Skin epidermis (tissue), 12 donors: ENCODE results near the gene NXF3.
"Not testable (repeated sequence)": the region's sequence is repeated elsewhere in the genome, so short reads cannot be mapped to it uniquely, and the experiment has no call there.

Experiments used
- H3K27ac ChIP-seq, 21 experiments: fragments of 200-600 bp; sonication (generic) in 11 of 21; one replicate each; pipeline ENCODE4 v1.5.0; 2020; ENCODE audit warnings: mild to moderate bottlenecking in 3 of 21, inconsistent platforms in 2 of 21, moderate library complexity in 2 of 21
- H3K4me3 ChIP-seq, 7 experiments: fragments of 200-600 bp; sonication (generic) in 2 of 7; one replicate each; pipeline ENCODE4 v1.5.0; 2020; ENCODE audit warnings: inconsistent platforms in 2 of 7, mild to moderate bottlenecking in 2 of 7, moderate library complexity in 1 of 7

Gene NXF3, protein sequence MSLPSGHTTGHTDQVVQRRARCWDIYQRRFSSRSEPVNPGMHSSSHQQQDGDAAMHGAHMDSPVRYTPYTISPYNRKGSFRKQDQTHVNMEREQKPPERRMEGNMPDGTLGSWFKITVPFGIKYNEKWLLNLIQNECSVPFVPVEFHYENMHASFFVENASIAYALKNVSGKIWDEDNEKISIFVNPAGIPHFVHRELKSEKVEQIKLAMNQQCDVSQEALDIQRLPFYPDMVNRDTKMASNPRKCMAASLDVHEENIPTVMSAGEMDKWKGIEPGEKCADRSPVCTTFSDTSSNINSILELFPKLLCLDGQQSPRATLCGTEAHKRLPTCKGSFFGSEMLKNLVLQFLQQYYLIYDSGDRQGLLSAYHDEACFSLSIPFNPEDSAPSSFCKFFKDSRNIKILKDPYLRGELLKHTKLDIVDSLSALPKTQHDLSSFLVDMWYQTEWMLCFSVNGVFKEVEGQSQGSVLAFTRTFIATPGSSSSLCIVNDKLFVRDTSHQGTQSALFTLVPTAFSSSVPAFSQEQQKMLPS

DNA sequence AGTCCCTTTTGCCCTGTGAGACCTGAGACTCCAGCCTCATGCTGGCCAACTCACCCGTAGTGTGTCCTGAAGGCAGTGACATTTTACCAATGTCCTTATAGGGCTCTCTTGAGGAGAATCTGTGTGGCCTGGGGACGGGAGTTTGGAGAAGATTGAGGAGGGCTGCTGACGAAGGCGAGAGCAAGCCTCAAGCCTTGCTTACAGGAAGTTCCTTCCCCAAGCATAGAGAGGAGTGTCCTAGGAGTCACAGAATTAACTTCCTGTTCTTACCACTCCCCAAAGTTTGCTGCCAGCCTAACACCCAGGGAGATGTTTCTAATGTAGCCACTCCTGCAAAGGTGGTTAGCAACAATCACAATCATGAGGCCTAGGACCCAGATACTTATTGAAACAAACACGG, at the start of gene NXF3:
Gene NXF3 (minus strand): TSS at position 202 of the 400 bp plus-strand sequence. CDS start 120 bp downstream, at position 82.
- no peak within 1 kb of the TSS for H3K27ac ChIP-seq
- H3K4me3 ChIP-seq: no peak within 1 kb of the TSS

DNA sequence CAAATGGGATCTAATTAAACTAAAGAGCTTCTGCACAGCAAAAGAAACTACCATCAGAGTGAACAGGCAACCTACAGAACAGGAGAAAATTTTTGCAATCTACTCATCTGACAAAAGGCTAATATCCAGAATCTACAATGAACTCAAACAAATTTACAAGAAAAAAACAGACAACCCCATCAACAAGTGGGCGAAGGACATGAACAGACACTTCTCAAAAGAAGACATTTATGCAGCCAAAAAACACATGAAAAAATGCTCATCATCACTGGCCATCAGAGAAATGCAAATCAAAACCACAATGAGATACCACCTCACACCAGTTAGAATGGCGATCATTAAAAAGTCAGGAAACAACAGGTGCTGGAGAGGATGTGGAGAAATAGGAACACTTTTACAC, 43.6 kb upstream of the NXF3 start:
- not testable (repeated sequence) for H3K4me3 ChIP-seq, H3K27ac ChIP-seq

DNA sequence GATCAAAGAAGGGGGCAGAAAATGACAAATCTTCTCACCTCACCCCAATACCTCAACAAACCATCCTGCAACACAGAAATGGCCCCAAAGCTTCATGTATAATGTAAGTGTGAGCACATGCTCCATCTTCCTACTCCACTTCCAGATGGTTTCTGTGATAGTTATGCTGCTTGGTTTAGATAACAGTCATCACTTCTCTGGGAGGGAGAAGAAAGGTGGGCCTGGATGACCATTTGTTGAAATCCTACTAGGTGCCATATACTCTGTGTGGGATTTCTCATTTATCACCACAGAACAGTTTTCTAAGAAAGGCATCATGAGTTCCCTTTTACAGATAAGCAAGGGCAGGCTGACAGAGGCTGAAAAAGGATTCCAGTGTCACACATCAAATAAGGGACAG, 31.3 kb upstream of the NXF3 start:
- Histone ChIP-seq H3K4me3 (no peak overlapping the region), H3K27ac (no peak overlapping the region)

GRCh38 chrX:103120748-103121147, 27.8 kb upstream of the NXF3 start:
- H3K4me3 ChIP-seq: no peak overlapping the region

DNA sequence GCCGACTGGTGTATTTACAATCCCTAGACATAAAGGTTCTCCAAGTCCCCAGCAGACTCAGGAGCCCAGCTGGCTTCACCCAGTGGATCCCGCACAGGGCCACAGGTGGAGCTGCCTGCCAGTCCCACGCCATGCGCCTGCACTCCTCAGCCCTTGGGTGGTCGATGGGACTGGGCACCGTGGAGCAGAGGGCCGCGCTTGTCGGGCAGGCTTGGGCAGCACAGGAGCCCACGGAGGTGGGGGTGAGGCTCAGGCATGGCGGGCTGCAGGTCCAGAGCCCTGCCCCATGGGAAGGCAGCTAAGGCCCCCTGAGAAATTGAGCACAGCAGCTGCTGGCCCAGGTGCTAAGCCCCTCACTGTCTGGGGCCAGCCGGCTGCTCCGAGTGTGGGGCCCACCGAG, 24.0 kb upstream of the NXF3 start:
- H3K27ac ChIP-seq, H3K4me3 ChIP-seq: not testable (repeated sequence)

More at GRCh38 chrX:103120748-103121147, 27.8 kb upstream of the NXF3 start:
- no peak overlapping the region for H3K27ac ChIP-seq

- H3K27ac ChIP-seq, H3K4me3 ChIP-seq: not testable (repeated sequence)
Observed at GRCh38 chrX:103109497-103109896, 16.6 kb upstream of the NXF3 start.

DNA sequence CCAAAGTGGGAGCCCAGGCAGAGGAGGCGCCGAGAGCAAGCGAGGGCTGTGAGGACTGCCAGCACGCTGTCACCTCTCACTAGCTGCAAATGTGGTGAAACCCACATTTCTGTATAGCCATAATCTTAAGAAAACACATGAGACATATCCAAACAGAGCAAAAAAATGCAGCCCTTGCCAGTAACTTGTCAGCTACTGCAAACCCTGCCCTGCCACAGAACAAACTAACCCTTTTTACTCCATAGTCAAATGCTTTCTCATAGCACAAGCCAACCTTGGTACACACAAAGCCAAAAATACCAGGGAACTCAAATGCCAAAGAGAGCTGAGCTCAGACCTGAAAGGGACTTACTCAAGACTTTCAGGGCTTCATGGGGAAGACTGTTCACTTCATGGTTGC, 14.9 kb upstream of the NXF3 start:
- H3K4me3 ChIP-seq: no peak overlapping the region
- no peak overlapping the region for H3K27ac ChIP-seq

- H3K27ac ChIP-seq, H3K4me3 ChIP-seq: not testable (repeated sequence)
Observed at GRCh38 chrX:103107227-103107737, 14.3 kb upstream of the NXF3 start.

DNA sequence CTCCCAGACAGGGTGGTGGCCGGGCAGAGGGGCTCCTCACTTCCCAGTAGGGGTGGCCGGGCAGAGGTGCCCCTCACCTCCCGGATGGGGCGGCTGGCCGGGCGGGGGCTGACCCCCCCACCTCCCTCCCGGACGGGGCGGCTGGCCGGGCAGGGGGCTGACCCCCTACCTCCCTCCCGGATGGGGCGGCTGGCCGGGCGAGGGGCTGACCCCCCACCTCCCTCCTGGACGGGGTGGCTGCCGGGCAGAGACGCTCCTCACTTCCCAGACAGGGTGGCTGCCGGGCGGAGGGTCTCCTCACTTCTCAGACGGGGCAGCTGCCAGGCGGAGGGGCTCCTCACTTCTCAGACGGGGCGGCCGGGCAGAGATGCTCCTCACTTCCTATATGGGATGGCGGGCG, 11.4 kb upstream of the NXF3 start:
- H3K27ac ChIP-seq, H3K4me3 ChIP-seq: not testable (repeated sequence)

GRCh38 chrX:103103866-103104265, 10.9 kb upstream of the NXF3 start:
- H3K4me3 ChIP-seq, H3K27ac ChIP-seq: not testable (repeated sequence)

GRCh38 chrX:103101299-103102042, 8.5 kb upstream of the NXF3 start:
- Histone ChIP-seq H3K27ac (no peak overlapping the region), H3K4me3 (no peak overlapping the region)

GRCh38 chrX:103100484-103100883, 7.5 kb upstream of the NXF3 start:
- Histone ChIP-seq H3K27ac (no peak overlapping the region), H3K4me3 (no peak overlapping the region)

DNA sequence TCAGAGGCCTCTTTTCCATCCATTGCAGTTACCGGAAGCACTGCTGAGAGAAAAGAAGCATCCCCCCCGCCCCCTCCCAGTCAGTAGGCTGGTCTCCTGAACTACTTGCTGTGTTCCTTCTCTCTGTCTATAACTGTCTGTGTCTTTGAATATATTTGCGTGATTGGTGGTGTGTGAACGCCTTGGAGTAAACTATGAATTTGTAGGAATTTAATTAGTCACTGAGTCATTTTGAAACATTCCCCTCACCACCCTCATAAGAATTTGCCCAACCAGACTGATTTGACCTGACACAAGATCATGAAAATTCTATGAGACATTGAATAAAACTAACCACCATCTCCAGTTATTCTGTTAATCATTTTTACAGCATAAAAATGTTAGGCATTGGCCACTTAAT, 6.7 kb upstream of the NXF3 start:
- H3K4me3 ChIP-seq: no peak overlapping the region
- no peak overlapping the region for H3K27ac ChIP-seq

- Histone ChIP-seq H3K4me3 (no peak overlapping the region), H3K27ac (no peak overlapping the region)
Observed at GRCh38 chrX:103098488-103098887, 5.5 kb upstream of the NXF3 start.

DNA sequence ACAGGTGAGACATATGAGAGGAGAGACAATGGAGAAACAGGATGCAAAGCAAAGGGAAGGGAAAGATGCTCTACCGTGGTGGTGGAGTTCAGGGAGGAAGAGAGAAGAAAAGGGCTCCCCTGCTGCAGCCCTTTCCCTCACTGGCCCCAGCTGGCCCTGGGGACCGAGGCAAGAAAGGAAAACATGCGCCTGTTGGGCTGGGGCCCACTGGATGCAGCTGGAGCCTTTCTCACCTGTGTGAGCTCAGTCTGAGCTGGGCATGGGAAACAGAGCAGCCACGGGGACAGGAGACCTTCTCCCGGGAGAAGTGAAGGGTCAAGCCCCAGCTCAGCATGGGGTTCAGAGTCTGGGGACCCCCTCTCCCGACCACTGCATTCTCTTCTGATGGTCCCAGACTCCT, 11.9 kb downstream of the NXF3 start:
- no peak overlapping the region for H3K27ac ChIP-seq
- H3K4me3 ChIP-seq: no peak overlapping the region

DNA sequence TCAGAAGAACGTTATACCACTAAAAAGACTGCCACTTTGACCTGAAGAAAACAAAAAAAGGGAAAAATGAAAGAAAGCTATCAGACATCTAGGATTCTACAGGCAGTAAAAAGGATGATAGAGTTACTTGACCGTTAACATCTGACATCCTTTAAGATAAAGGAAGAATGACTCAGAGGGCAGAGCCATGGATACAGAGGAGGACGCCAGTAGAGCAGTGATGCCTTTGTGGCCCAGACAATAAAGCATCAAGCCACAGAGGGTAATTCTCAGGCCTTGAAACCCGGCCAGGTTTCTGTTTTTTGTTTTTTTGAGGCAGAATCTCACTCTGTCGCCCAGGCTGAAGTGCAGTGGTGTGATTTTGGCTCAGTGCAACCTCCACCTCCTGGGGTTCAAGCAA, 19.5 kb downstream of the NXF3 start:
- no peak overlapping the region for H3K4me3 ChIP-seq
- H3K27ac ChIP-seq: no peak overlapping the region

GRCh38 chrX:103066606-103067005, 26.3 kb downstream of the NXF3 start:
- Histone ChIP-seq H3K4me3 (no peak overlapping the region), H3K27ac (no peak overlapping the region)

- H3K4me3 ChIP-seq: peak within 1 kb of the TSS in 1 of 7 experiments; percentile 8
- no peak within 1 kb of the TSS for H3K27ac ChIP-seq
Observed at GRCh38 chrX:103063918-103064434, 29.0 kb downstream of the NXF3 start, which contains the start of gene BEX1. Gene BEX1 (minus strand): TSS chrX:103064171. CDS start chrX:103063274, 897 bp downstream.

- no peak overlapping the region for H3K27ac ChIP-seq
- peak overlapping the region in 1 of 7 experiments; percentile 8 for H3K4me3 ChIP-seq
Observed at GRCh38 chrX:103063191-103063845, 29.6 kb downstream of the NXF3 start.

DNA sequence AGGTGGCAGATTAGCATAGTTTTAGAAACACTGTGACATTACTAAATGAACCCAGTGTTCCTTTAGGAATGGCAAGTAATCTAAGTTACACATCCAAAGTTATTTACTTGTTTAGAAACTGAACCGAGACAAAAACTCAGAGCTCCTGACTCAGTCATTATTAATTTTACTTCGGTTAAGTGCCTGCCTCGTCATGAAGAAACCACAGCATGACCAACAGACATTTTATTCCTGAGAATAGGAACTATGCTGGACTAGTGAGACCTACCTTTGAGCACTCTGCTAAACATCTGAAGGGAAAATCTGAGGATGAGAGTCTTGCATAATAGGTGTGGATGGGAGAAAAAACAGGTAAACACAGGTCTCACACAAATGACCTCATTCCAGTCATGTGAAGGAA, 31.5 kb downstream of the NXF3 start:
- Histone ChIP-seq H3K27ac (no peak overlapping the region), H3K4me3 (no peak overlapping the region)
